Inflammatory macrophage treated with lipopolysaccharide for 4 hours (primary cell): ENCODE results near the gene ZHX3.
"Not testable (repeated sequence)": the region's sequence is repeated elsewhere in the genome, so short reads cannot be mapped to it uniquely, and the experiment has no call there.

Source experiments
- DNase-seq: peaks from one replicate; pipeline ENCODE4 v3.0.0-alpha.2; 2020

ZHX3 gene

GRCh38 chr20:41145317-41145716 is 172.2 kb downstream of the ZHX3 start:
- no peak for DNase-seq

GRCh38 chr20:41143354-41143753 is 174.2 kb downstream of the ZHX3 start:
- DNase-seq, result no peak

- DNase-seq, result no peak
These were observed 174.6 kb downstream of the ZHX3 start for GRCh38 chr20:41142919-41143318.

GRCh38 chr20:41142245-41142644 is 175.3 kb downstream of the ZHX3 start:
- DNase-seq, result no peak

- no peak for DNase-seq
These were observed 176.2 kb downstream of the ZHX3 start for GRCh38 chr20:41141153-41141815.

- no peak for DNase-seq
These were observed 177.1 kb downstream of the ZHX3 start for GRCh38 chr20:41140226-41141133.

GRCh38 chr20:41139227-41140093 is 178.1 kb downstream of the ZHX3 start:
- no peak for DNase-seq

- no peak for DNase-seq
These were observed 178.9 kb downstream of the ZHX3 start for GRCh38 chr20:41138475-41139226.

- DNase-seq, result no peak
These were observed 179.7 kb downstream of the ZHX3 start for GRCh38 chr20:41137614-41138474.

GRCh38 chr20:41136680-41137613 is 180.6 kb downstream of the ZHX3 start, which contains the start of gene PLCG1:
Gene PLCG1 (plus strand): TSS chr20:41137543. CDS start chr20:41137642, 99 bp downstream.
- peak; percentile 69 for DNase-seq

- peak; percentile 2 for DNase-seq
These were observed 181.4 kb downstream of the ZHX3 start for GRCh38 chr20:41135888-41136679.

GRCh38 chr20:41135187-41135887 is 182.2 kb downstream of the ZHX3 start:
- peak; percentile 20 for DNase-seq

- DNase-seq, result no peak
These were observed 183.0 kb downstream of the ZHX3 start for GRCh38 chr20:41134362-41135186.

GRCh38 chr20:41133709-41134361 is 183.7 kb downstream of the ZHX3 start:
- DNase-seq, result peak; percentile 66

GRCh38 chr20:41132388-41132775 is 185.1 kb downstream of the ZHX3 start:
- DNase-seq, result not testable (repeated sequence)

GRCh38 chr20:41131594-41132387 is 185.7 kb downstream of the ZHX3 start:
- DNase-seq, result no peak
